ENCODE data around the gene TMEM252. TPM values are rescaled to one million over a fixed set of nuclear protein-coding genes. Genes with fewer than 3 reads are reported as not detected.

TMEM252 gene, protein sequence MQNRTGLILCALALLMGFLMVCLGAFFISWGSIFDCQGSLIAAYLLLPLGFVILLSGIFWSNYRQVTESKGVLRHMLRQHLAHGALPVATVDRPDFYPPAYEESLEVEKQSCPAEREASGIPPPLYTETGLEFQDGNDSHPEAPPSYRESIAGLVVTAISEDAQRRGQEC
- total RNA-seq (2014; rRNA removed) = not detected in 2 replicates
- not detected for Bru-seq, nascent RNA
- BruChase-seq, experiment 1, labeled RNA remaining after a 6-hour chase = not detected
- BruChase-seq, experiment 2, labeled RNA remaining after a 2-hour chase = not detected
- long read RNA-seq = 0 reads

DNA sequence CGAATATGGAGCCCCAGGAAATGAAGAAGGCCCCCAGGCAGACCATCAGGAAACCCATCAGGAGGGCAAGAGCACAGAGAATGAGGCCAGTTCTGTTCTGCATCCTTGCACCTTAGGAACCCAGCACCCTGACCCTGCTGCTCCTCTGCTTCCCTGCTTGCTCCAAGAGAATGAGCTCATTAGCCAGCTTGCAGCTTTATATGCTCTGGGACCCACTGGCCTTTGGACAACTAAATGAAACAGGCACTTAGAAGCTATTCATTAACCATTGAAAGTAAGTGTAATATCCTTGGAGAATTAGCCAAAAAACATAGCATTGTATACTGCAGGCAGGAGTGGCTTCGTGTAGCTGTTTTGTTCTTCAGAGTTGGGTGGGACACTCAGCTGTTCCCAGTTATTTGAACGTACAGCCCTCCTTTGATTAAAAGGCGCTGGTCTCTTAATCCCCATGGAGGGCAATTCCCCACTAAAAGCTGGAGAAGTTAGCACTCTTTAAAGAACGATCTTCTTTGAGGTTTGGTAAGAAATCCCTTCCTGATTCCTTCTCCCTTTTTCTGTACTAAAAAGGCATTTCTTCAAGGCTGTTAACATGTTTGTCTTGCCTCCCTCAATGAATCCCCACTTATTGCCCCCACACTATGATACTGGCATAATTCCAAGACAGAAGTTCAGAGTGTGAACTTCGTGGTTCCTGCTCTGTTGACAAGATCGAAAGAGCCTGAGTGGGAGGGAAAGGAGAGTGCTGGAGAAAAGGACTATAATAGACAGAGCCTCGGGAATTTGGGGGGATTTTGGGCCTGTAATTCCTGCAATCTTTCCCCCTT is at the start of gene TMEM252:
TMEM252 (minus strand) TSS at position 172 of the 824 bp plus-strand sequence; CDS start at position 103, 69 bp downstream.
- Histone ChIP-seq H3K9ac (ENCODE audit: low read length) (no peak within 1 kb of the TSS), H2AFZ (ENCODE audit: low read length) (no peak within 1 kb of the TSS), H3F3A (ENCODE audit: low read length, unreplicated experiment) (no peaks in the 10 kb centered on the region), H3K36me3 (ENCODE audit: low read depth, low read length) (no peaks in the 10 kb centered on the region), H3K79me2 (ENCODE audit: low read length) (no peaks in the 10 kb centered on the region), H3K9me3 (ENCODE audit: low read length) (no peaks in the 10 kb centered on the region), H4K20me1 (ENCODE audit: low read length) (no peaks in the 10 kb centered on the region), H3K4me1 (ENCODE audit: insufficient read depth, low read length) (no peaks in the 10 kb centered on the region), H3K27me3 (ENCODE audit: low read length) (no peaks in the 10 kb centered on the region), H3K4me3 (ENCODE audit: low read length) (no peak within 1 kb of the TSS), H3K9me2 (replicated peaks; ENCODE audit: low read length) (no peaks in the 10 kb centered on the region), H3K27ac (ENCODE audit: low read length) (no peak within 1 kb of the TSS), H3K4me2 (ENCODE audit: low read length) (no peak within 1 kb of the TSS)
- POLR2A ChIA-PET (ENCODE audit: unreplicated experiment) = no interaction called here
- no peak for ATAC-seq
- CTCF ChIA-PET = no interaction called here
- TF ChIP-seq EZH2 (IDR thresholded peaks at IDR 0.05; ENCODE audit: low read length, unreplicated experiment) (no peak), EZH2phosphoT487 (IDR thresholded peaks at IDR 0.05; ENCODE audit: borderline replicate concordance, low read length) (no peak)
- TF ChIP-seq, protein P1, sequence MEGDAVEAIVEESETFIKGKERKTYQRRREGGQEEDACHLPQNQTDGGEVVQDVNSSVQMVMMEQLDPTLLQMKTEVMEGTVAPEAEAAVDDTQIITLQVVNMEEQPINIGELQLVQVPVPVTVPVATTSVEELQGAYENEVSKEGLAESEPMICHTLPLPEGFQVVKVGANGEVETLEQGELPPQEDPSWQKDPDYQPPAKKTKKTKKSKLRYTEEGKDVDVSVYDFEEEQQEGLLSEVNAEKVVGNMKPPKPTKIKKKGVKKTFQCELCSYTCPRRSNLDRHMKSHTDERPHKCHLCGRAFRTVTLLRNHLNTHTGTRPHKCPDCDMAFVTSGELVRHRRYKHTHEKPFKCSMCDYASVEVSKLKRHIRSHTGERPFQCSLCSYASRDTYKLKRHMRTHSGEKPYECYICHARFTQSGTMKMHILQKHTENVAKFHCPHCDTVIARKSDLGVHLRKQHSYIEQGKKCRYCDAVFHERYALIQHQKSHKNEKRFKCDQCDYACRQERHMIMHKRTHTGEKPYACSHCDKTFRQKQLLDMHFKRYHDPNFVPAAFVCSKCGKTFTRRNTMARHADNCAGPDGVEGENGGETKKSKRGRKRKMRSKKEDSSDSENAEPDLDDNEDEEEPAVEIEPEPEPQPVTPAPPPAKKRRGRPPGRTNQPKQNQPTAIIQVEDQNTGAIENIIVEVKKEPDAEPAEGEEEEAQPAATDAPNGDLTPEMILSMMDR (conservative IDR thresholded peaks at IDR 0.05; ENCODE audit: low read depth, low read length) = no peak
- no peak for DNase-seq
- intact Hi-C loops (cut with micrococcal nuclease) = no loop called here
- BruUV-seq (replicated peaks) = no TSS peak

DNA sequence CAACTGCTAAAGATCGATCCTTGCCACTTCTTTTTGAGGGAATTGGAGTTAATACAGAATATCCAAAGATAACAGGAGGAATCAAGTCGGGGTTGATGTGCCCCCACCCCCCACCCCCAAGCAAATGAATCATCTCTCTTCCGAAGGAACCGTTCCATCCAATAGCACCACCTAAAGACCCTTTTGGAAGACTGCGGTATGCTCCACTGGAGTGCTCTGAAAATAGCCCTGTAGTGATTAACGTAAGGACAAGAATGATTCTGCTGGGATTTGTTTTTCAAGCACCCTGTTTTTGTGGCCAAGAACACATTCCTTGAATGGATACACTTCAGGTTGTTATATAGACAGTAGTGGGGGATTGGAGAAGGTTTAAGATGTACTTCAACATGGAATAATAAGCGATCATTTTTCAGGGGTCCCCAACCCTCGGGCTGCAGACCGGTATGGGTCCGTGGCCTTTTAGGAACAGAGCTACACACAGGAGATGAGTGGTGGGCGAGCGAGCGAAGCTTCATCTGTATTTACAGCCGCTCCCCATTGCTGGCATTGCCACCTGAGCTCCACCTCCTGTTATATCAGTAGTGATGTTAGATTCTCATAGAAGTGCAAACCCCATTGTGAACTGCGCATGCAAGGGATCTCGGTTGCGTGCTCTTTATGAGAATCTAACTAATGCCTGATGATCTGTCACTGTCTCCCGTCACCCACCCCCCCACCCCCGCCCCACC is 44.5 kb upstream of the TMEM252 start:
- ChIA-PET POLR2A (ENCODE audit: unreplicated experiment) (no interaction called here), CTCF (no interaction called here)
- no peak for TF ChIP-seq EZH2 (IDR thresholded peaks at IDR 0.05; ENCODE audit: low read length, unreplicated experiment)
- Histone ChIP-seq H3K4me3 (ENCODE audit: low read length) (no peak overlapping the region), H4K20me1 (ENCODE audit: low read length) (no peaks in the 10 kb centered on the region), H3F3A (ENCODE audit: low read length, unreplicated experiment) (no peaks in the 10 kb centered on the region), H3K4me2 (ENCODE audit: low read length) (no peak overlapping the region), H3K27ac (ENCODE audit: low read length) (no peak overlapping the region), H3K4me1 (ENCODE audit: insufficient read depth, low read length) (no peaks in the 10 kb centered on the region), H2AFZ (ENCODE audit: low read length) (no peak overlapping the region), H3K9me2 (replicated peaks; ENCODE audit: low read length) (no peaks in the 10 kb centered on the region), H3K79me2 (ENCODE audit: low read length) (no peaks in the 10 kb centered on the region), H3K27me3 (ENCODE audit: low read length) (no peaks in the 10 kb centered on the region), H3K36me3 (ENCODE audit: low read depth, low read length) (no peaks in the 10 kb centered on the region; the same call in 1 of the 2 replicates), H3K9me3 (ENCODE audit: low read length) (no peaks in the 10 kb centered on the region), H3K9ac (ENCODE audit: low read length) (no peak overlapping the region)
- ATAC-seq = no peak
- no TSS peak for BruUV-seq (replicated peaks)
- intact Hi-C loops (cut with micrococcal nuclease) = loop anchor here (2.0 to 10.0 kb wide), 2 partner anchors 150 to 364 kb away; no protein-coding TSS in a partner anchor
- no peak for DNase-seq
